HuH-7 (cell line): Measurements from ENCODE around the gene MOB3C.

ENCODE experiments used
- DNase-seq: peaks from one replicate; pipeline ENCODE4 v3.0.0; 2011; ENCODE audit warnings: low spot score

The MOB3C gene

DNA sequence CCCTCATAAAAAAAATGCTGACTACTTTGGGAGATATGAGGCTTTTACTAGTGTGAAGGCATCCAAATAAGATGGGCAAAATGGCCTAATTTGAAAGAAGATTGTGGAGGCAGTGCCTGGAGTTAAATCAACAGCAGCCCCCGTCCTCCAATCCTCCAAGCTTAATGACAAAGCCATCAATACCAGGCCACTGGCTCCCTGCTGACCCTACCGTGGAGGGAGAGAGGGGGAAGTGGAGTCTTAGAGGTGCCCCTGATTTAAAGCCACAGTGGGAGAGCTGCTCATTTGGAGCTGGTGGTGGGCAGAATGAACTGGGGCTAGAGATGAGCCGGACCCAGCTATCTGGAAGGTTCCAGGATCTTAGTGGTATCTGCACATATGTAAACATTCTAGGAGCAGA lies 40.8 kb downstream of the MOB3C start:
- DNase-seq: no peak

DNA sequence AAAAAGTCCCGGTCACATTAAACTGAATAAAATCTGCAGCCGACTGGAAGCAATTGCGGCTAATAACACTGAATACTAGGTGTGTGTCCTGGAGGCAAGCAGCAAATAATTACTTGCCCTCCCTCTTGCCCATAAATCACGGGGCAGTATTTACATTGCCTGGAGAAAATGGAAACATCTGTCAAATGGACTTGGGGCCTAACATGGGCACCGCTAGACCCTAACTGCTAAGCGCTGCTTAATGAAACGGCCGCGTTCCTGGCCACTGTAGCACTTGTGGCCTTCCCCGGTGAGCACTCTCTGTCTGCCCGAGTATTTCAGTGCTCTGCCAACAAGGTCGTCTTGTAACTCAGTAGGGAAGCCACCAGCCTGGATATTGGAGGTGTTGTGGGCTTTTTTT lies 41.3 kb downstream of the MOB3C start:
- no peak for DNase-seq

DNA sequence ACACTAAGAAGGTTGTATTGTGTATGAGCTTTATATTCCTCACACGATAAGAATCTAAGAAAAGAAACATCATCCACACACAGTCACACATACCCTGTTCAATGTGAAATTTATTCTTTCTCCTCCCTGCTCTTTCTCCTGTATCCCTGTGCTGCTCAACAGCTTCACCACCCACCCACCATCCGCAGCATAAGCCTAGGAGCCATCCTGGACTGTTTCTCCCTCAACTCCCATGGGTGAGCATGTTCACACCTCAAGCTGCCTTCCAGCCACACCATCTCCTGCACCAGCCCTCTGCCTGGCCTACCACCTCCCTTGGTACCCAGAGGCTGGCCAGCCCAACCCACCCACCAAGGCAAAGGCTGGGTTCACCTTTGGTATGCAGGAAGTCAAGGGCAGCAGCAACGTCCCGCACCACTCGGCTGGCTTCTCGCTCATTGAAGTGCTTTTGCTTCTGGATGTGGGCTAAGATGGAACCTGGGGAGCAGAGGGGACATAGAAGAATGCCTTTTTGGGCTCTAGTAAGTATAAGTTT lies 44.9 kb downstream of the MOB3C start:
- no peak for DNase-seq

DNA sequence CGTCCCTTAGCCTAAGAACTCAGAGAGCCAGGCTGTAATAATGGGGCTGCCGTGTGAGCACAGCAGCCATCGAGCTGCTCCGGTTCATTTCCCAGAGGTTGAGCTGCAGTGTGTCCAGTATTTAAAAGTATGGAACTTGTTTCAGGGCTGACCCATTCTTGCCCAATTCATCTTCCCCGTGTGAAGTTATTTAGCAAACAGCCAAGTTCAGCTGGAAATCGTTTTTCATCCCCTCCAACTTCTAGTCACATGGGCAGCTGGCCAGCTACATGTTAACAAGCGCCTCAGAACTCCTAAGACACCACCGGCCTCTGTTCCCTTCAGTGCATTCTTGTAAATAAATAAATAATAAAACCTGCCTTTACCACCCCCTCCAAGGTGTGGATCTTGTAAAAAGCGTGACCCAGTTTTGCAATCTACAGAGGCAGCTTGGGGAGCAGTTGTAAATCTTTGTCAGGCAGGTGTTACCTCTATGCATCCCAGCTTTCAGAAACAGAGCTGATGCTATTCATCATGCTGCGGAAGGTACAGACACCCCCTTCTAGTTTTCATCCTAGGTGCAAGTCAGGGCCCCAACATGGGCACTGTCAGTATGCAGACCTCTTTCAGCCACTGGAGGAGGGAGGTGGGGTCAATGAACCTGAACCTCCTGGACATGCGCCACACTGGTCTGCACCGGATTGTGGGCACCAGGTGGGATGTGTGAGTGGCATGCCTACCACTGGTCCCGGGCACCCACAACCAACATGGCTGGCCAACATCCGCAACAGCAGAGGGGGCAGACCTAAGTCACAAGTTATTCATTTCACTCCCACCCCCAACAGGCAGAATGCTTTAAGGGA lies 46.5 kb downstream of the MOB3C start:
- no peak for DNase-seq

DNA sequence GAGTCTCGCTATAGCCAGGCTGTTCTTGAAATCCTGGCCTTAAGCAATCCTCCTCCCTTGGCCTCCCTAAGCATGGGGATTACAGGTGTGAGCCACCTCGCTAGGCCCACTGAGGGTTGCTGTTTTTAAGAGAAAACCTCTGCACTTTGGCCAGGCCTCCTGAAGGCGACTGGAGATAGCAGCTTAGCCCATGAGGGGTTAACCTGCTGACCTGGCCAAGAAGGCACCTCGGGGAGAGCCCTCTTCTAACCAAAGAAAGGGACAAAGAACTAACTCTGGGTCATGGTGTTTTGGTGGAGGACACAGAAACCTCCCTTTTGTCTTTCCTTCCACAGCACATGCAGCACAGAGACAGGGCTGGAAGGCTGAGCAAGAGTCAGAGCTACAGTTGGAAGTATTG lies 47.5 kb downstream of the MOB3C start:
- no peak for DNase-seq

DNA sequence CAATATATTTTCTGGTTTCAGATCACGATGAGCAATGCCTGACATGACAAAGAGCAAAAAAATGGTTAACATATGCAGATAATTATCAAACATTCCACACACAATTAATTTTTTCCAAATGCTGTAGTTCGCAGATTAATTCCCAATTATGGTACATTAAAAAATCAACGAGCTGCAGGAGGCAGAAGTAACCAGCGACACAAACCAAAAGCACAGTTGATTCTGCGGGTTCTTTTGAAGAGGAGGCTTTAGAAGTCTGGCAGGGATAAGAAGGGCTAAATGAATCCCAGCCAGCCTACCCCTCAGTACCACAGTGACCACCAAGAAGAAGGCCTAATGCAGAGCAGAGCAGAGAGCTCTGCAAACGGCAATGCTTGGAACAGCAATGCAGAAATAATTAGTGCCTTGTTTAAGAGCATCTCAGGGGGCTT lies 48.1 kb downstream of the MOB3C start:
- DNase-seq: no peak

DNA sequence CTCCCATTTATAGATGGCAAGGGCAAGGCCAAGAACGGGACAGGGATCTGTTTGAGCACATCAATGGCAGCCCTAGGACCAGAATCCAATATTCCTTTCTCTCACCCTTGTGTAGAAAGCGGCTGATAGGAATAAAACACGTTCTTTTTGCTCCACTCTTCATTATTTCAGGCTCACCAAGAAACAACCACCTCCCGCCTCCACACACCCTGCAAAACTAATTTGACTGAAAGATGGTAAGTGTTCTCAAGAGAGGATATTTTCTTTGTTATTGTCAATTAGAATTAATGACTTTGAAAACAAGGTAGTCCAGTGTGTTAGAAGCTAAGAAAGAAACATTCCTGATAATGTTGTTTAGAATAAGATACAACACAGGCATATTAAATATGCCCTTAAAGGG lies 53.3 kb downstream of the MOB3C start:
- no peak for DNase-seq

DNA sequence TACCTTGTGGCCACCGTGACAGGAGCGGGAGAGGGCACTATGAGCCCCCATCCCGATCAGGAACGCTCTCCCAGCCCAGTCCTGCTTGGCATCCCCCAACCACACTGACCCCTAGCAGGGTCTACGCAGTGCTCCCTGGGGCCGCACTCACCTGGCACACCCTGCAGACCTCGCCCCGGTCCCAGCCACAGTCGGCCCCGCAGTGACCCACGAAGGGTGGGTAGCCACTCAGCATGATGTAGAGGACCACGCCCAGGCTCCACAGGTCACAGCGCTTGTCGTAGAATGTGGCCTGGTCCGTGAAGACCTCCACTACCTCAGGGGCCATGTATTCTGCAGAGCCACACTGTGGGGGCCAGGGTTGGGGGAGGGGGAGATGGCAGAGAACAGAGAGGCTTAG lies 54.1 kb downstream of the MOB3C start:
- DNase-seq: no peak

DNA sequence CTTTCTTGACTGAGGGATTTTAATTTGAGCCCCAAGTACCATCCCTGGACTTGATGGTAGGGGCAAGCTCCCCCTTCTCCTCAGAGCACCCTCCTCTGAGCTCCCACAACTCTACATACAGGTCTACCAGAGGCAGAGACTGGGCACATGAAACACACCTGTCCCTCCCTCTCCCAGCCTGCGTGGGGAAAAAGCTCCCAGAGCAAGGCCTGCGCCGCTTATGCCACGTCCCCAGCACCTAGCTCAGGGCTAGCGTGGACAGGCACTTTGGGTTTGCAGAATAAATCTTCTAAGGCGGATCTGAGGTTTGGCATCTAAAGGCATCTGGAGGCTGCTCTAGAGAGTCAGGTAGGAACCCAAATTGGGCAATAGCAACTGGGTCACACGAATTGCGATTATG lies 57.6 kb downstream of the MOB3C start:
- DNase-seq: no peak

DNA sequence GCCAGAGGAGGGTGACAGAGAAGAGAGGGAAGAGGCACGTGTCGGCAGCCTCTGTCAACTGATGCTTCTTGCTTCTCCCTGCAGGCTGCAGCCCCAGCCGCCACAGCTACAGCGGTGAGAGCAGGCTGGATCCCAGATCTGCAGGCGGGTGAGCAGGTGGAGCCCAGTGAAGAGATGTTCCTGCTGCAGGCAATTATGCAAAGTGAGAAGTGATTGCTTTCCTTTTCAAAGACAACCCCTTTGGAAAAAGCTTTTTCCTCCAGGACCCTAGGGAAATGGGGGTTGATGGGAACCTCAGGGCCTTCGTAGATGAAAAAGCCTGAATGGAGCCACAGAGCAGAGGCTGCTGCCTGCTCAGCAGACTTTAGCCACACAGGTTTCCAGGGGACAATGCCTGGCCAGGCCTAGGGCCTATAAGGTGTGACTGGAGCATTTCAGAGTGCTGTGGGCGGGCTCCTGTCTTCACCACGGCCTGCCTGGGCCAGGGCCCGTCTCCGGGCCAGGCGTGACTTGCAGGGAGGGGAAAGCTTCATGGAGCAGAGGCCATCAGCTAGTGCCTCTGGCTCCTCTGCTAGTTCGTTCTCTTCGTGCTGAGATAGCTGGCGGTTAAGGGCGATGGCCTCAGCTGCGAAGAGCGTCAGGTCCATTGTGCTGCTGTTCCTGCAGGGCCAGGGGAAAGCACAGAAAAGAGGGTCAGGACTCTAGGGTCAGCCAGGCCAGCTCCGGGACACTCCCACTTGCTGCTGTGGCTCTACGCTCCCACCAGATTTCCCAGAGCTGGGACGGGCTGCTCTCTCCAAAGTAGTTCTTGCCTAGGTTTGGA lies 58.3 kb downstream of the MOB3C start:
- no peak for DNase-seq
